Nephron progenitor cell (in vitro differentiated cells): ENCODE results near the gene ANKS6.
A peak's percentile ranks its signal among the peaks of the same experiment; 100 is the strongest.

Source experiments
- DNase-seq: peaks from one replicate; pipeline ENCODE4 v3.0.0; 2021
- H3K27ac Mint-ChIP-seq: 2 replicates; pipeline ENCODE4 v1.8.0; 2021; ENCODE audit warnings: mild to moderate bottlenecking, moderate library complexity, mixed read lengths
- H3K27me3 Mint-ChIP-seq: 2 replicates; pipeline ENCODE4 v1.8.0; 2021; ENCODE audit warnings: mild to moderate bottlenecking, low read depth, mixed read lengths; ENCODE audit not compliant: poor library complexity
- H3K36me3 Mint-ChIP-seq: 2 replicates; pipeline ENCODE4 v1.8.0; 2021; ENCODE audit warnings: low read depth, mixed read lengths
- H3K4me1 Mint-ChIP-seq: 2 replicates; pipeline ENCODE4 v1.8.0; 2021; ENCODE audit warnings: mixed read lengths
- H3K4me3 Mint-ChIP-seq: 2 replicates; pipeline ENCODE4 v1.8.0; 2021; ENCODE audit warnings: mild to moderate bottlenecking, moderate library complexity, mixed read lengths
- H3K9me3 Mint-ChIP-seq: 2 replicates; pipeline ENCODE4 v1.8.0; 2021; ENCODE audit warnings: mild to moderate bottlenecking, moderate library complexity, mixed read lengths
- TF ChIP-seq, protein P1 (sequence below): fragments of 200-600 bp; sonication (generic); IDR thresholded peaks from 2 replicates; pipeline ENCODE4 v1.5.0; 2021; ENCODE audit warnings: antibody characterized with exemption

The ANKS6 gene

DNA sequence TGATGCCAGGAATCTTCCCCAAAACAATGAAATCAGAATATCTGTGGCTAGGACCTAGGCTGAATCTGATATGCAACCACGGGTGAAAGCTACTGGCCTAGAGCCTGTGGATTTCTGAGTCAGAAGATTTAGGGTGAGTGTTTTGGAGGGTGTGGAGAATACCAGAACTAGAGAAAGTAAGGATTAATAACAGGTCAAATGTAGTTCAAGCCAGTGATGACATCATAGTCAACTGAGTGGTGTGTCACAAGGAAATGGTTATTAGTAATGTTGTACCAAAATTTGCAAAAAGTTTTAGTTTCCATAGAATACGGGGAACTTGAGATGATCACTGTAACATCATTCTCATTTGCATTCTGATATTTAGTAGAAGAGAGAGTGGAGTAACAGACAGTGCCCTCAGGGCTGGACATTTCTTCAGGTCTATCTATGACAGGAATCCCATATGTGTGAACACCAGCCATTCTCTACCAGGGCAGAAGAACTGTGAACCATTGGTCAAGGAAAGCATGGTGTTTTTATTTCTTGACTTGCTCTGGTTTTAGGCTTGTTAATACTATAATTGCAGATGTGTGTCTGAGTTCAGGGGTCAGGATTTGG lies 14.8 kb upstream of the ANKS6 start:
- TF ChIP-seq, protein P1, sequence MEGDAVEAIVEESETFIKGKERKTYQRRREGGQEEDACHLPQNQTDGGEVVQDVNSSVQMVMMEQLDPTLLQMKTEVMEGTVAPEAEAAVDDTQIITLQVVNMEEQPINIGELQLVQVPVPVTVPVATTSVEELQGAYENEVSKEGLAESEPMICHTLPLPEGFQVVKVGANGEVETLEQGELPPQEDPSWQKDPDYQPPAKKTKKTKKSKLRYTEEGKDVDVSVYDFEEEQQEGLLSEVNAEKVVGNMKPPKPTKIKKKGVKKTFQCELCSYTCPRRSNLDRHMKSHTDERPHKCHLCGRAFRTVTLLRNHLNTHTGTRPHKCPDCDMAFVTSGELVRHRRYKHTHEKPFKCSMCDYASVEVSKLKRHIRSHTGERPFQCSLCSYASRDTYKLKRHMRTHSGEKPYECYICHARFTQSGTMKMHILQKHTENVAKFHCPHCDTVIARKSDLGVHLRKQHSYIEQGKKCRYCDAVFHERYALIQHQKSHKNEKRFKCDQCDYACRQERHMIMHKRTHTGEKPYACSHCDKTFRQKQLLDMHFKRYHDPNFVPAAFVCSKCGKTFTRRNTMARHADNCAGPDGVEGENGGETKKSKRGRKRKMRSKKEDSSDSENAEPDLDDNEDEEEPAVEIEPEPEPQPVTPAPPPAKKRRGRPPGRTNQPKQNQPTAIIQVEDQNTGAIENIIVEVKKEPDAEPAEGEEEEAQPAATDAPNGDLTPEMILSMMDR: no peak
- Mint-ChIP-seq H3K9me3 (peaks cover 6% of the 10 kb centered on the region), H3K27me3 (peaks cover 41% of the 10 kb centered on the region), H3K36me3 (no peaks in the 10 kb centered on the region), H3K4me1 (peaks cover 26% of the 10 kb centered on the region), H3K27ac (no peak overlapping the region), H3K4me3 (no peak overlapping the region)
- no peak for DNase-seq

DNA sequence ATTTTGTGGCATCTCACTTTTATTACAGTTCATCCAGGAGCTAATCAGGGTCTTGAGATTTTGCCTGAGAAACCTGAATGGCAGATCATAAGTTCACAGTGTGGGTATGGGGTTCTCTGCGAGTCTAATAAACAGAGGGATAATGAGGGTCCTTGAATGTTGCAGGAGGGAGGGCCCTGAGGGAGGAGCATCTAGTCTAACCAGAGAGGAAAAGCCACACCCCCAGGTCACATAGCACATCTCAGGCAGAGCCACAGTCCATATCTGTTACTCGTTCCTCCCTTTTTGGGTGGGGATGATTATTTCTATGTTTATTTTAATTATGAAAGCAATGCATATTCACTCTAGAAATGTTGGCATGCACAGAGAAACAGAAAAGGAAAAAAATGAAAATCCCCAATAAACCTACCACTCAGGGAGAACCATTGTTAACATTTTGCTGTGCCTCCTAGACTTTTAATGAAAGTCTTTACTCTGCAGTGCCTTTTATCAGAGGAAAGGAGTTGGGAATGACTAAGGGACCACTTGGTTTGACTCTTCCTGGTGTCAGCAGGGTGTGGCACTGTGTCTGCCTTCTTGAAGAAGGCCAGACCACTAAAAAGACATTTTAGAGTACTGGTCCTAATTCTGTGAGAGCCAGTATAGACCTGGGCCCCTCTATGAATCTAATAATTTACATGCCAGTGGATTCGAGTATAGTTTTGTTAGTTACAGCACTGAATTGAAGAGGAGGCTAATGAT lies 13.9 kb upstream of the ANKS6 start:
- peaks cover 48% of the 10 kb centered on the region for H3K27me3 Mint-ChIP-seq
- peaks cover 6% of the 10 kb centered on the region for H3K9me3 Mint-ChIP-seq
- peaks cover 26% of the 10 kb centered on the region for H3K4me1 Mint-ChIP-seq
- H3K27ac Mint-ChIP-seq: peak overlapping the region; percentile 30
- H3K4me3 Mint-ChIP-seq: no peak overlapping the region
- TF ChIP-seq, protein P1: no peak
- DNase-seq: no peak
- no peaks in the 10 kb centered on the region for H3K36me3 Mint-ChIP-seq

DNA sequence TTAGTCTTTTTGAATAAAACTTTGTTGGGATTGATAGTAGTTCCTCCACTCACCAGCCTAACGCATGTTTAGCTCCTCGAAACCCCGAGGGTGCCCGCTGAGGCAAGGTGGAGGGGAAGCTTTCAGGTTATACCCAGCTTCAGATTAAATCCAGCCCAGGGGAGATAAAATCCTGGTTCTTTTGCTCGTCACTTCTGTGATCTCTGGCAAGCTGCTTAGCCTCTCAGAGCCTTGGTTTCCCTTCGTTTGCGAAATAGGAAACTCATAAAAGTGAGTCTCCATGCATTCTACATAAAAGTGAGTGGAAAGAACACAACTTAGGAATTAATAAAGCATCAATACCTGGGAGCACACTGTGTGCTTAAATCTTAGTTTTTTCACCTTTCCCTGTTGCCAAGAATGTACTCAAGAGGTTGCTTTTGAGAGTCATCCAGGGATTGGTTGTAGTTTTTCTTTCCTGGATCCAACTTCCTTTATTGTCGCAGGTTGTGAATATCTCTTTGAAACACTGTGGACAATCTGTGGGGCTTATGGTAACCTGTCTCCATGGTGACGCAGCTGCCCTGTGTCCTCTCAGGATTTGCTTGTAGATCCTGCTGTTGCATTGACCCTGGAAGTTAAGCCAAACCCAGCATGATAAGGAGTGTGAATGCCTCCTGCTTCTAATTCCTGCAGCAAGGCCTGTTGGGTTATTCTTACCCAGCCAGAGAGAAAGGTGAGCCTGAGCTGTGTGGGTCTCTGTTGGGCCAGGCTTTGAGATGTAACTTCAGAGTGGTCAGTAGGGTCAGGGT lies 13.2 kb upstream of the ANKS6 start:
- Mint-ChIP-seq H3K27me3 (peaks cover 55% of the 10 kb centered on the region), H3K27ac (peak overlapping the region; percentile 30), H3K36me3 (no peaks in the 10 kb centered on the region), H3K9me3 (peaks cover 6% of the 10 kb centered on the region), H3K4me1 (peaks cover 26% of the 10 kb centered on the region), H3K4me3 (peak overlapping the region; percentile 72)
- DNase-seq: no peak
- TF ChIP-seq, protein P1: no peak

GRCh38 chr9:98808875-98809274 lies 12.5 kb upstream of the ANKS6 start:
- no peak overlapping the region for H3K27ac Mint-ChIP-seq
- TF ChIP-seq, protein P1: no peak
- no peak for DNase-seq
- peaks cover 6% of the 10 kb centered on the region for H3K9me3 Mint-ChIP-seq
- H3K4me1 Mint-ChIP-seq: peaks cover 26% of the 10 kb centered on the region
- H3K36me3 Mint-ChIP-seq: no peaks in the 10 kb centered on the region
- H3K4me3 Mint-ChIP-seq: peak overlapping the region; percentile 85
- peaks cover 53% of the 10 kb centered on the region for H3K27me3 Mint-ChIP-seq

GRCh38 chr9:98808411-98808815 lies 12.1 kb upstream of the ANKS6 start:
- Mint-ChIP-seq H3K36me3 (no peaks in the 10 kb centered on the region), H3K27ac (no peak overlapping the region), H3K4me1 (peaks cover 26% of the 10 kb centered on the region), H3K9me3 (peaks cover 6% of the 10 kb centered on the region), H3K27me3 (peaks cover 54% of the 10 kb centered on the region), H3K4me3 (peak overlapping the region; percentile 85)
- no peak for DNase-seq
- TF ChIP-seq, protein P1: no peak
